ENCODE results near the gene MAPKAPK3.
"Not testable (repeated sequence)": the region's sequence is repeated elsewhere in the genome, so short reads cannot be mapped to it uniquely, and the experiment has no call there.

The MAPKAPK3 gene

DNA sequence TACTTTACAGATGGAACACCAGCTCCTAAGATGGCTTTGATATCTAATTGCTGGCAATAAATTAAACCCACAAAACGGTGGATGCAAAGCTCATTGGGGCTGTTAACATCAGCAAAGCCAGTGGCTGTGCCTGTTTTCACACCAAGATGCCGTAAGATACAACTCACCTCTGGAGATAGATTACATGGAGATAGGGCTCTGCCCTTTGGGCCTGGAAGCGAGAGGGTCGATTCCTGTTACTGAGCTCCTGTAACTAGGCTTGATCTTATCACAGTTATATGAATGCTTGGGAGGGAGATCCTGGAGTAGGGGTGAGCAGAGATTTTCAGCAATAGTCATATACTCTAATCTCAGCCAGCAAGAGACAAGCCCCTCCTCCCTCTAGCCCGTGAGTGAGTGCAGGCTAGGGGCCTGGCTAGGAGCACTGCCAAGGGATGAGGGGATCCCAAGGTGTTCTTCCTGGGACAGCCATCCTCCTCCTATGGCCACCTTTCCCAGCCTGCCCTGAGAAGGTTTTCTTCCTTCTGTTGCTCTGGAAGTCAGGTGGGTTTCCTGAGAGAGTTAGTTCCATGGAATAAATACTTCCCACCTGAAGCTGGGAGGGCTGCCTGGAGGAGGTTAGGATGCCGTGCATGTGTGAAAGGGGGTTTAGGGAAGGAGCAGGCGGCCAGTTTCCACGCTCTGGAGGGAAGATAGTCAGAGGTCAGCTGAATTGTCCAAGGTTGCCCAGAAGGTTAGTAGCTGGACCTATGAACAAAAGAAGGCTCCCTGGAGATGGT is 39.7 kb downstream of the MAPKAPK3 start:
- no peak for DNase-seq (ENCODE audit: low read depth in 2 of 2)

- DNase-seq (ENCODE audit: low read depth in 2 of 2) = no peak
These were observed 40.5 kb downstream of the MAPKAPK3 start for GRCh38 chr3:50657407-50657806.

DNA sequence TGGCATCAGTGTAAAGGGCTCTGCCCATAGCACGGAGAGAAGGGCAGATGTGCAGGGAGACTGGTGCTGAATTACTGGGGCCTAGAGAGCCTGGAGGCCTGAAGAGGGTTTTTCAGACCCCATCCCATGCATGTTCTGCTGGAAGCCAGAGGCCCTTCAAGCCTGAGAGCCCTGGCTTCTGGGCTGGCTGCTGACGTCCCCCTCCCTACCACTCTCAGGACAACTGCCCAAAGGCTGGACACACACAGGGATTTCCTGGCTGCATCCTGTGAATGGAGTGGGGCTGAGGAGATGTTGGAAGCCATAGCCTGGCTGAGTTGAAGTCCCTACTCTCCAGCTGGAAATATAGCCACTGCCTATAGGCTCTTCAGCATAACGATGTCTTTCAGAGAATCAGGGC is 40.9 kb downstream of the MAPKAPK3 start:
- DNase-seq (ENCODE audit: low read depth in 2 of 2) = no peak

DNA sequence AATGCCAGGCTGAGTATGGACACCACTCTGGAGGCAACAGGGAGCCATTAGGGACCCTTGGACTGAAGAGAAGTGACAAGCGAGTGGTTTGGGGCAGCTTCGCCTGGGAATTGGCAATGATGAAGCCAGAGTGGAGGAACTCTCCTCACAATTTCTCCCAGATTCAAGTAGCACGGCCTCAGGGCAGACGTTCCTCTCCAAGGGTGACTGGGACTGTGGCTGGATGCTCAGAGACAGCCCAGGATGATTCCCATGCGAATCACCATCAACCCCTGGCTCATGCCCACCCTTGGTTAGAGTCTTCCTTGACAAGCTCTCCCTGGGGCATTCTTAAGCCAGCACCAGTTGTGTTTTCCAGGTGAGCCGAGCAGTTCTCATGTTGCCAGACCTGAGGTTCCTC is 41.5 kb downstream of the MAPKAPK3 start:
- DNase-seq (ENCODE audit: low read depth in 2 of 2) = no peak

DNA sequence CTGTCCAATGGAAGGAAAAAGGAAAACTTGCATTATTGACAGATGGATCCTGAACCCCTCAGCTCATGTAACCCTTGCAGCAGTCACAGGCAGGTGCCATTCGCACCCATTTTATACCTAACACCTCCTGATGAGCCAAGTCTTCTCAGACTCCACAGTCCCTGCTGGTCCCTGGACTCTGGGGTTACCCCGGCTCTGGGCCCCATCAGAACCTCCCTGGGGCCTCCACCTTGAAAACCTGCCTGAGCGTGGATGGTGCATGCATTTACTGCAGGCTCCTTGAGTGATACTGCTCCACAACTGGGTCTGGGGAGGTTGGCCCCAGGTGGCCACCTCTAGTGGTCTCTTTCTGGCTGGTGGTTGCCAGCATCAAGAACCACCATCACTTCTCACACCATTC is 41.9 kb downstream of the MAPKAPK3 start:
- no peak for DNase-seq (ENCODE audit: low read depth in 2 of 2)

DNA sequence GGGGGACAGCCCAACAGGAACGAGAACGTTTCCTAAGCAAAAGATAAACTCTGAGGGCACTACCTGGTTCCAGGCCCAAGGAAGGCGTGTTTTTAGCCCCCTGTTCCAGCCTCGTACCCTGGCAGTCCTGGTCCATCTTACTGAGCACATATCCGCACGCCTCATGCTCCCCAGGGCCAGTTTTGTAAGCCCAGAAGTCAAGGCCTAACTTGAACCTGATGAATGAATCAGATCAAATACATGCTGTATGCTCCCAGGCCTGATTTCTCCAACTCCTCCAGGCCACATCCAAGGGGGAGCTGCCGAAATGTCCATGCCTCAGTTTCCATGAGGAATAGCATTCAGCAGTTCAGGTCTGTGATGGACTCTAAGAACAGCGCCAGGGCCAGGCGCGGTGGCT is 43.4 kb downstream of the MAPKAPK3 start:
- no peak for DNase-seq (ENCODE audit: low read depth in 2 of 2)

DNA sequence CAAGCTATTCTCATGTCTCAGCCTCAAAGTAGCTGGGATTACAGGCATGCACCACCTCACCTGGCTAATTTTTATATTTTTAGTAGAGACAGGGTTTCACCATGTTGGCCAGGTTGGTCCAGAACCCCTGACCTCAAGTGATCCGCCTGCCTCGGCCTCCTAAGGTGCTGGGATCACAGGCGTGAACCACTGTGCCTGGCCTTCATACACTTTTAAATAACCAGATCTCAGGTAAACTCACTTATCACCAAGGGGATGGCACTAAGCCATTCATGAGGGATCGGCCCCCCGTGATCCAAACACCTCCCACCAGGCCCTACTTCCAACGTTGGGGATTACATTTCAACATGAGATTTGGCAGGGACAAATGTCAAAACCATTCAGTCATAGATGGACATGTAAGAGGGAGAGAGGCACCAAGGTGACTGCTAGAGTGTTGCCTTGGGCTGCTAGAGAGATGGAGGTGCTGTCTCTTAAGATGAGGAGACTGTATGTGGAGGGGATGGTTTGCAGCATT is 44.4 kb downstream of the MAPKAPK3 start:
- DNase-seq (ENCODE audit: low read depth in 2 of 2) = no peak

- no peak for DNase-seq (ENCODE audit: low read depth in 2 of 2)
These were observed 45.5 kb downstream of the MAPKAPK3 start for GRCh38 chr3:50662408-50662807.

GRCh38 chr3:50665081-50665840 is 48.3 kb downstream of the MAPKAPK3 start:
- DNase-seq (ENCODE audit: low read depth in 2 of 2) = no peak

DNA sequence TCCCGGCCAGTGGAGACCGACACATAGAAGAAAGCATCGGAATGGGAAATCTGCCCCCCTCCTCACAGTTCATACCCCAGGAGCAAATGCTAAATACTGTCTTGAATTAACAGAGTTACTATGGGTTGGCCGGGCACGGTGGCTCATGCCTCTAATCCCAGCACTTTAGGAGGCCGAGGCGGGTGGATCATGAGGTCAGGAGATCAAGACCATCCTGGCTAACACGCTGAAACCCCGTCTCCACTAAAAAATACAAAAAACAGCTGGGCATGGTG is 48.8 kb downstream of the MAPKAPK3 start:
- not testable (repeated sequence) for DNase-seq (ENCODE audit: low read depth in 2 of 2)

DNA sequence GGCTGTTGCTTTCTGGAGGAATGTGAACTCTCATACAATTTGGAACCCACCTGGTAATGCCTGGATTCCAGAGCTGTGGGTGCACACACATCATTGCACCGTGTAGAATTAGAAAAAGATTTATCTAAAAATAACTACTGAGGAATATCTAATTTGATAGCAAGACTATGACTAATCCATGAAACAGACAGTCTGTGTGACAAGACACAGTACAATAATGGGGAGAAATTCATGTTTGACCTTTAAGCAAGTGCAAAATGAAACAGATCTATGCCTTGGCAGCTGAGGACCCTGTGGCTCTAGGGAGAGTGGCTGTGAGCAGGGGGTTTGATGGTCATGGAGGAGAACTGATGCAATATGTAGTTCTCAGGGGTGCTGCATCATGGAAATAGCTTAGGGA is 49.9 kb downstream of the MAPKAPK3 start:
- DNase-seq (ENCODE audit: low read depth in 2 of 2) = no peak

- no peak for DNase-seq (ENCODE audit: low read depth in 2 of 2)
These were observed 54.4 kb downstream of the MAPKAPK3 start for GRCh38 chr3:50671331-50671730.

DNA sequence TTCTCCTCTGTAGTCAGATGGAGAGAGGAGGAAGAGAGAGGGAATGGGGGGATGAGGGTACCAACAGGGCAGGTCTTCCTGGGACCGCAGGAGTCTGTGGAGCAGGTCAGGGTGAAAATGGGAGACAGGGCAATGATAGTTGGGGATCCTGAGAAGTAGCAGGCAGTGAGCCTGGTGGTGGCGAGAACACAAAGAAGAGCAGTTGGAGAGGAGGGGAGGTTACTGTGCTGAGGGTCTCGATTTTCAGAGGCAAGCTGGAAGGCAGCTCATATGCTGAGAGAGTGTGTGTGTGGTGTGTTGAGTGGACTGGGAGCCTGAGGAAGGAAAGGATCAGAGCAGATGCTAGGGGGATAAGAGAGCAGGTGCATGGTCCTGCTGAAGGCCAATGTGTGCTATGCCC is 55.7 kb downstream of the MAPKAPK3 start:
- DNase-seq (ENCODE audit: low read depth in 2 of 2) = no peak

GRCh38 chr3:50673931-50674330 is 57.0 kb downstream of the MAPKAPK3 start:
- DNase-seq (ENCODE audit: low read depth in 2 of 2) = no peak

GRCh38 chr3:50674349-50675178 is 57.6 kb downstream of the MAPKAPK3 start, which contains the start of gene DOCK3:
TSS of gene DOCK3 (plus strand) at chr3:50674927. CDS start at chr3:50675264, 337 bp downstream.
- DNase-seq (ENCODE audit: low read depth in 2 of 2) = peak; percentile 7 to 57

GRCh38 chr3:50675179-50676030 is 58.5 kb downstream of the MAPKAPK3 start:
- peak; percentile 22 to 54 for DNase-seq (ENCODE audit: low read depth in 2 of 2)

GRCh38 chr3:50676031-50676705 is 59.2 kb downstream of the MAPKAPK3 start:
- DNase-seq (ENCODE audit: low read depth in 2 of 2) = no peak

GRCh38 chr3:50687127-50687751 is 70.3 kb downstream of the MAPKAPK3 start:
- DNase-seq (ENCODE audit: low read depth in 2 of 2) = no peak

DNA sequence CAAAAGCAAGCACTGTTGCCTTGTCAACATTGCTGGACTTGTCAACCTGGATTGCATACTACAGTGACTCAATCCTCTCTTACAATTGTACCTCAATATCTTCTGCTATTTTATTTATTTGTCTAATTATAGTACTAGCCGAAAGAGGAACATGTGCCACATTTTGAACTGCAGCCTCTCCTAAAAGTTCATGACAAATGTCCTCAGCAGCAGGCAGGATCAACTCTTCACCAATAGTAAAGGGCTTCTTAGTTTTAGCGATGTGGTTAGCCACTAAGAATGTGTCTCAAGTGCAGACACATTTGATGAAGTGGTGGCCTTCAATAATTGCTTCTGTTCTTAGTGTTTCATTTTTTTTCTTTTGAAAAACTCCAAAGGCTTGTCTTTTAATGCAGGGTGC is 71.0 kb downstream of the MAPKAPK3 start:
- no peak for DNase-seq (ENCODE audit: low read depth in 2 of 2)

DNA sequence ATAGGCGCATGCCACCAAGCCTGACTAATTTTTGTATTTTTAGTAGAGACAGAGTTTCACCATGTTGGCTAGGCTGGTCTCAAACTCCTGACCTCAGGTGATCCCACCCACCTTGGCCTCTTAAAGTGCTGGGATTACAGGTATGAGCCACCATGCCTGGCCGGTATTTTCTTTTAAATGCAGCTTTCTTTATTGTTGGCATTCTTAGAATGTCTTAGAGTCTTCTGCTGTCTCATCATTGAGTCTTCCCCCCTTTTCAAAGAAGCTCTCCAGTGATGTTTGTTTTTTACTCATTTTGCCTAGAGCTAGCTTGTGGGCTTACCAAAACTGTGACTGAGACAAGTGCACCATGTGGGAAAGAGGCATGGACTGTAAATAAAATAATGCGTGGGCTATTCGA is 71.7 kb downstream of the MAPKAPK3 start:
- DNase-seq (ENCODE audit: low read depth in 2 of 2) = not testable (repeated sequence)

All from stimulated activated CD8-positive, alpha-beta memory T cell treated with anti-CD3 and anti-CD28 coated beads, Interleukin-7, amount 100 ng/mL, for 4 hours (primary cell).